Epidermal melanocyte (primary cell): ENCODE measurements around the gene SHLD1.
"Not testable (repeated sequence)": the region's sequence is repeated elsewhere in the genome, so short reads cannot be mapped to it uniquely, and the experiment has no call there.

Experiments
- DNase-seq: peaks from one replicate; pipeline ENCODE4 v3.0.0; 2011; ENCODE audit warnings: low spot score; ENCODE audit not compliant: insufficient read length

The SHLD1 gene

GRCh38 chr20:5749952-5750779 is at the start of gene SHLD1:
SHLD1 (plus strand) TSS chr20:5750401; CDS start chr20:5772866, 22,465 bp downstream.
- peak; percentile 80 for DNase-seq

GRCh38 chr20:5702339-5702738 is 47.9 kb upstream of the SHLD1 start:
- not testable (repeated sequence) for DNase-seq

- DNase-seq = no peak
Measured at GRCh38 chr20:5703681-5704101, 46.5 kb upstream of the SHLD1 start.

GRCh38 chr20:5705827-5706226 is 44.4 kb upstream of the SHLD1 start:
- no peak for DNase-seq

GRCh38 chr20:5706797-5707196 is 43.4 kb upstream of the SHLD1 start:
- no peak for DNase-seq

GRCh38 chr20:5710551-5710950 is 39.6 kb upstream of the SHLD1 start:
- no peak for DNase-seq

GRCh38 chr20:5714261-5715041 is 35.8 kb upstream of the SHLD1 start:
- no peak for DNase-seq

- DNase-seq = no peak
Measured at GRCh38 chr20:5715071-5715841, 34.9 kb upstream of the SHLD1 start.

- DNase-seq = no peak
Measured at GRCh38 chr20:5716953-5717352, 33.2 kb upstream of the SHLD1 start.

GRCh38 chr20:5718896-5719595 is 31.2 kb upstream of the SHLD1 start:
- DNase-seq = no peak

GRCh38 chr20:5719861-5720403 is 30.3 kb upstream of the SHLD1 start:
- DNase-seq = no peak

- DNase-seq = no peak
Measured at GRCh38 chr20:5720696-5721095, 29.5 kb upstream of the SHLD1 start.

- DNase-seq = not testable (repeated sequence)
Measured at GRCh38 chr20:5721356-5721755, 28.8 kb upstream of the SHLD1 start.

- no peak for DNase-seq
Measured at GRCh38 chr20:5722927-5723326, 27.3 kb upstream of the SHLD1 start.

- DNase-seq = not testable (repeated sequence)
Measured at GRCh38 chr20:5725183-5725463, 25.1 kb upstream of the SHLD1 start.

GRCh38 chr20:5727018-5727515 is 23.1 kb upstream of the SHLD1 start:
- no peak for DNase-seq

GRCh38 chr20:5729348-5729747 is 20.9 kb upstream of the SHLD1 start:
- DNase-seq = no peak

- no peak for DNase-seq
Measured at GRCh38 chr20:5730131-5730530, 20.1 kb upstream of the SHLD1 start.

GRCh38 chr20:5731753-5732366 is 18.3 kb upstream of the SHLD1 start:
- no peak for DNase-seq

GRCh38 chr20:5734602-5735001 is 15.6 kb upstream of the SHLD1 start:
- DNase-seq = no peak
